DMS79 (cell line): ENCODE measurements around the gene TREML4.
"Not testable (repeated sequence)": the region's sequence is repeated elsewhere in the genome, so short reads cannot be mapped to it uniquely, and the experiment has no call there.

Experiments
- DNase-seq: peaks from one replicate; lab custom pipeline; 2025; lab: John Stamatoyannopoulos, UW

Gene TREML4, protein sequence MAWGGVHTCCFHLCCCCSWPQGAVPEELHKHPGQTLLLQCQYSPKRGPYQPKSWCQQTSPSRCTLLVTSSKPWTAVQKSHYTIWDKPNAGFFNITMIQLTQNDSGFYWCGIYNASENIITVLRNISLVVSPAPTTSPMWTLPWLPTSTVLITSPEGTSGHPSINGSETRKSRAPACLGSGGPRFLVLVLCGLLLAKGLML

DNA sequence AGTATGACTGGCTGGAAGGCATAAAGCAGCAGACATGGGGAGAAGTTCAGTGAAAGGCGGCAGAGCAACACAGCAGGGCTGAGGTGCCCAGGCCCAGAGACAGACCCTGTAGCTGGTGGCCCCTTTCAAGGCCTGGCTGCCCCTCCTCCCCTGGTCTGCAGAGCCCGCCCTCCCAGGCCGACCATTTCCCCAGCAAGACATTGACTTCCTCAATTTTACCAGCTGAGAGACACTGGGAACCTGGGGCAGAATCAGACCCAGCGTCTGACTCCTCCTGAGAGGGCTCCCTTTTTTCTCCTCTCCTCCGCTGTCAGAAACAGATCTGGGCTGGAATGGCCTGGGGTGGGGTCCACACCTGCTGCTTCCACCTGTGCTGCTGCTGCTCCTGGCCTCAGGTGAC is at the start of gene TREML4:
Gene TREML4 (plus strand): TSS at position 254 of the 400 bp plus-strand sequence. CDS start 79 bp downstream, at position 333.
- no peak for DNase-seq

DNA sequence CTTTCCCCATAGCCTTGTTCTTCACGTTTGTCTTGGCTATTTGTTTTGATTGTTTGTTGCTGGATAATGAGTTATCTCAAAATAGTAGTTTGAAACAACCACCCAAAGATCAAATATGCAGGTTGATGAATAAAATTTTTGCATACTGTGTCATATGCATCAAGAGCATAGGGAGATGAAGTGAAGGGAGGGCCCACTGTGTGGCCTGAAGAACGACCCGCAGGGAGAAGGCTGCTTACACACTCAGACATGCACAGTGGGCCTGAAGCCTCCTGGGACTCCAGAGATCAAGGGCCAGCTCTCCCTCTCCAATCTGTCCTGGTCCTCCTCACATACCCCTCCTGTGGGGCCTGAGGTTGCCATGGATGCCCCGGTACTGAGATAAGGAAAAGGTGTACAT is 49.0 kb upstream of the TREML4 start:
- no peak for DNase-seq

DNA sequence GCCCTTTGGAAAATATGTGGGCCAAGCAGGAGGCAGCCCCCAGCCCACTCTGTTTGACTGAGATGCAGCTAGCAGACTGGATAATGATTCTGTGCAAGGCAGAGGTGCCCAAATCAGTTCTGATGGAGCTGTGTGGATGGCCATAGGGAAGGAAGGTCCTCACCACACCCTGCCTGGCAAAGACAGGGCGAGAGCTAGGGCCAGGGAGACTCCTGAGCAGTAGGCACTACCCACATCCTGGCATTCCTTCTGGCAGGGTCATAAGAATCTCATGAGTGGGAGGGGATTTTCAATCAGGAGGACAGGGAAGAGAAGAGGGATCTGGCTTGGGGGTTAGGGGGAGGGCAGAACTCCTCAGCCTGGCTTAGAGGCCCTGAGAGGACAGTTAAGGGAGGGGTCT is 46.6 kb upstream of the TREML4 start:
- DNase-seq = no peak

DNA sequence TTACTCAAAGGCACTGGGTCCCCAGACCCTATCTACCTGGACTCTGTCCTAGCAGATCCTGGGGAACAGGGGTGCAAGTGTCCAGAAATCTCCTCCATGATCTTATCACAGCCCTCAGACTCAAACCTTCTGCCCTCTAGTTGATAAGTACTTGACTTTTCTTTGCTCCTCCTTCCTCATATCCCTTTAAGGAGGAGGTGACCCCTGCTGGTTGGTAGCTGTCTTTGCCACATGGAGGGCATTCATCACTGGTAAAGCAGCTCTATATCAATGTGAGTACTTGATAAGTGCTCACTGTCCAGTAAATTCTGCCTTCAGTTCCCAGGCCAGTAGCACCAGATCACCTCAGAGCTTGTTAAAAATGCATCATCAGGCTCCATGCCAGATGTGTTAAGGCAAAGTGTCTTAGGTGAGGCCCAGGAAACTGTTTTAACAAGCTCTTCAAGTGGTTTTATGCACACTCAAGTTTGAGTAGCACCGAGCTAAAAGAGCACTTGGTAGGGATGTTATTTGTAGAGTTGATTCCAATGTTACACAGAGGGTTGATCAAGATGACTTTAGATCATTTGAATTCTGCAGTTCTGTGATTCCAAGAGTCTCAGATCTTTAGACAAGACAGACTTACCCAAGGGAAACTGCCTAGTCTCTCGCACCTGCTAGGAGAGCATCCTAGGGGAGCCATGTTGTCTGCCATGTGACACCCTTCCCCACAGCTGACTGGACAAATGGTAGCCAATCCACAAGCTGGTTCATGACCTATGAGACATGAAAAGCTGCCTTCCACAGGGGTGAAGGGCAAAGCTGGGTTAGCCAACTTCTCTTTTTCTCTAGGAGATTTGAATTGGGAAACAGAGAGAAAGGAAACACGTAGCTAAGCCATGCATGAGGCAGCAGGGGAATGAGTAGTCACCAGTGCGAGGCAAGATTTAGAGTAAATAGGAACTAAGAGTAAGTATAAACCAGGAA is 45.8 kb upstream of the TREML4 start:
- DNase-seq = peak; percentile 98

DNA sequence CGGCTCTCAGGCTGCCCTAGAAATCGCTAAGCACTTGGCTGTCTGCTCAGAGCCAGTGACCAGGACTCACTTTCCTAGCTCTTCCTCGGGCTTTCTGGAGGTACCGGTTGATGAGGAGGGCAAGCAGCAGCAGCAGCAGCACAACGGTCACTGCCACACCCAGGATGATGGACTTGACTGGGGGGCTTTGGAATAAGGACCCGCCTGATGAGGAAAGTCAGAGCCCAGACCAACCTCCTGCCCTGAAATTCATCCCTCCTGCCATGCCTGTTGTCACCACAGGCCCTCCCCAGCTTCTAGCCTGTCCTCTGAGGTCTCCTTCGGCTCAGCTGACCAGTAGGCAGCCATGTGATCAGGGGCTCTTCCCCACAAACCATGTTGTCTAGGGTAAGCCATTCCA is 43.4 kb upstream of the TREML4 start:
- DNase-seq = no peak

DNA sequence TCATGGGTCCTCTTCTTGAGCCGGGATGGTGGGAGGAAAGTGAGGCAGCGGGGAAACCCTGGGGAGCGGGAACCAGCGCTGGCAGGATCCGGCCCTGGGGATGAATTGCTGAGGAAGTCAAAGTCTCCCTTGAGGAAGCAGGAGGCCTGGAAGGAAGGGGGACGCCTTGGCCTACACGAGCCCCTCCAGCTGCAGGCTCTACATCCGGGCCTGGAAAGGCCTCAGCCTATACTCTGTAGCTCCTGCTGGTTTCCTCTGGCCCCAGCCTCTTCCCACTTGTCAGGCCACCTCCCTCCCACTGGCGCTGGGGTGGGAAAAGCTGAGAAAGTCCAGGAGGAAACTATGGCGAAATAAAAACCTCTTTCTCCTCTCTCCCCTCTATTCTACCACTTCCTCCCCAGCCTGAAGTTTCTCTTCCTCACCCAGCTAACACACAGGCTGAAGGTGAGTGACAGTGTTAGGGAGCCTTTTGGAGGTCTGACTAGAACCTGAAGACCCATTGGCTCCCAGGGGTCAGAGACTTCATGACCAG is 42.1 kb upstream of the TREML4 start:
- DNase-seq = no peak

DNA sequence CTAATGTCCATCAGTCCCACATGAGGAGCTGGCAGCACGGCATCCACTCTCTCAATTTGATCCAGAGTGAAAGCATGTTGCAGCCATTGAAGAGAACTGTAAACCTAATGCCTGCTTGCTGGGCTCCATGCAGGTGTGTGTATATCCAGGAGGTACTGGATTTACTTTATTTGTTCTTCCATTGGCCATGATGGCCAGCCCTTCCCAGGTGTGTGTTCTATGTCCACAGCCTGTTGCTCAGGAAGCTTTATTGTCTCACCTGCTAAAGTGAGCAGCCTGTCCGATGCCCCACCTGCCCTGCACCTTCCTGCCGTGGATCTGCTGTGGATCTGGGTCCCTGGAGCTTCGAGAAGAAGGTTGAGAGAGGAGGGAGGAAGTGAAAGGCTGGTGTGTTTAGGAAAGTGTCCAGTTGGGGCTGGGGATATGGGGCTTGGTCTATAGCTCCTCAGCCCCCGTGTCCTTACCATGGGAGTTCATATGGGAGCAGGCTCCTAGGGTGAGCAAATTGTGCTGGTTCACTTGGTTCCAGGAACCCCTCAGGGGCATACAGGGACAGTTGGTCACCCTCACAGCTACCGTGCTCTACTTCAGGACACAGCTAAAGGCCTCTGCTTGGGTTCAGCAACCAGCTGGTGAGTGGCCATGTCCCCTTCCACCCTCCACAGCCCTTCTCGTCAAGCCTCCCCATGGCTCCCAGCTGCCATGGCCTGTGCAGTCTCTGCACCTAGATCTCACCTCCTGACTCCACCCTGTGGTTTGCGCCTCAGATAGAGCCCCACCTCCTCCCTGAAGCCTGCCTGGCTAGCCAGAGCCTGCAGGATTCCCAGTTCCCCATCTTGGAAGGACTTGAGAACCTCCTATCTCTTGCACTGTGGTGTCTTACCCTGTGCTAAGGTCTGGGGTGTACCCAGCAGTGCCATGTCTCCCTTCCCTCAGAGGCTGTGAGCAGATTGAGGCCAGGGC is 39.9 kb upstream of the TREML4 start:
- no peak for DNase-seq

DNA sequence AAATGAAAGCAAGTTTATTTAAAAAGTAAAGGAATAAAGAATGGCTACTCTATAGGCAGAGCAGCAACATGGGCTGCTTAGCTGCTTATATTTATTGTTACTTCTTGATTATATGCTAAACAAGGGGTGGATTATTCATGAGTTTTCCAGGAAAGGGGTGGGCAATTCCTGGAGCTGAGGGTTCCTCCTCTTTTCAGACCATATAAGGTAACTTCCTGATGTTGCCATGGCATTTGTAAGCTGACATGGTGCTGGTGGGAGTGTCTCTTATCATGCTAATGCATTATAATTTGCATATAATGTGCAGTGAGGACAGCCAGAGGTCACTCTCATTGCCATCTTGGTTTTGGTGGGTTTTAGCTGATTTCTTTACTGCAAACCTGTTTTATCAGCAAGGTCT is 39.1 kb upstream of the TREML4 start:
- DNase-seq = not testable (repeated sequence)

DNA sequence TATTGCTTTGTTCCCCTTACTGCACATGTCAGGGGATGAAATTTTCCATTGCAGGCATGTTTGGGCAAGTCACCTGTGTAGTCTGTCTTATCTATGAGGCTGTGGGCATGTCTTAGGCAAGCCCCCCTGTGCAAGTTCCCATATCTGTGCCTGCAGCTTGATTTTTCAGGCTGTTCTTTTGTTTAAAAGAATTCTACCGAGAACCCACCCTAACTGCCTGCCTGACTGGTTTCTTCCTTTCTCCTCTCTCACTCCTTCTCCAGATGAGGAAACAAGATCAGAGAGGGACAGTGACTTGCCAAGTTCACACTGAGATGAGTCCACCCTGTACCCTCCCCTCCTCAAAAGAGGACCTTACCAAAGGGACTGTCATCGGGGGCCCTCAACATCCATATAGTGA is 38.2 kb upstream of the TREML4 start:
- DNase-seq = no peak

DNA sequence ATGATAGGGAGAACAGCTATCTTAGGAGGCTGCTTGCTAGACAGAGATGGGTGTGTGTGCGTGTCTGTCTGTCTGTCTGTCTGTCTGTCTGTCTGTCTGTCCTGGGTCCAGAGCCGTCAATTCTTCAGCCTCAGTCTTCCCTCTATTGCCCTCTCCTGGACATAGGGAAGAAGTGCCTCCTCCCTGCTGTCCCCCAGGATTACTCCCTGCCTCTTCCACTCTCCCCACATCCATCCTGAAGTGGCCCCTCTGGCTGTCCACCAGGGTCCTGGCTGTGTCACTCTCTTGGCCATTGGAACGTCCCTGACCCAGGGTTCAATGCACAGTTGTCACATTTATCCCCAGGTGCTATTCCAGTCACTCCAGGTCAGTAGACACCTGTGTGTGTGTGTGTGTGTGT is 37.4 kb upstream of the TREML4 start:
- no peak for DNase-seq

DNA sequence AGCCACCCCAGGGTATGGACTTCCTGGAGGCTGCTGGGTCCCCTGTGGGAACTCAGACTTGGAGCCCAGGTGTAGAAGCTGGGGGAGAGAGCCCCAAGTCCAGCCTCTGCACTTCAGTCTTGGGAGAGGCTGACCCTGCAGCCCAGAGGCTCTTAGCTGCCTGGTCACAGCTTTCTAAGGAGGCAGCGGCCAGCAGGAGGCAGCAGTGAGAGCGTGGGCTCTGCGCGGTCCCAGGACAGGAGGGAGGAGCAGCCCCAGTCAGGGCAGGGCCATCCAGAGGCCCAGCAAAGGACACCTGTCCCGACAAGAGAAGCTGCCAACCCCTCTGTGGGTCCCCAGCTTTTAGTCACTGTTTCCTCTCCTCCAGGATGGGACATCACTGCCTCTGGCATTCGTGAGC is 36.6 kb upstream of the TREML4 start:
- no peak for DNase-seq

DNA sequence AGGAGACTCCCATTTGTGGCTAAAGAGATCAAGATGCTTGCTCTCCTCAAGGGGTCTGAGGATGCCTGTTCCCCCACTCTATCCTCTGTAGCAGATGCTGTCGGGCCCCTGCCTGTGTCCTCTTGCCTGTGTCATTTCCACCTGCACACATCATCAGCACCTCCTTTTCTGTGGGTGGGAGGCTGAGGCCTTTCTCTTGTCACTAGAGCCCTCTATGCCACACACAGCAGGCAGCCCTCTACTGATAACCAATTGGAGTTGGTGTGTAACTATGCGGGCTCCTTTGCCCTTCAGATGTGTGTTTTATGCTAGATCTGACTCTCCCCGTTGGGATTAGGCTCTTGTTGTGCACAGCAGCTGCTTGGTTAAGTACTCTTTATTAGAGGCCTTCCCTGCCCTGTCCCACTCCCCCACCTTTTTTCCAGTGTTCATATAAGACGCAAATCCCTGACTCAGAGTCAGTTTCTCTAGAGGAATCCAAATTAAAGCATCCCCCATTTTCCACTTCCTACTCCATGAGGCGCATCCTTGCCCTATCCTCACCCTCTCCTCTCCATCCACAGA is 34.9 kb upstream of the TREML4 start:
- no peak for DNase-seq

DNA sequence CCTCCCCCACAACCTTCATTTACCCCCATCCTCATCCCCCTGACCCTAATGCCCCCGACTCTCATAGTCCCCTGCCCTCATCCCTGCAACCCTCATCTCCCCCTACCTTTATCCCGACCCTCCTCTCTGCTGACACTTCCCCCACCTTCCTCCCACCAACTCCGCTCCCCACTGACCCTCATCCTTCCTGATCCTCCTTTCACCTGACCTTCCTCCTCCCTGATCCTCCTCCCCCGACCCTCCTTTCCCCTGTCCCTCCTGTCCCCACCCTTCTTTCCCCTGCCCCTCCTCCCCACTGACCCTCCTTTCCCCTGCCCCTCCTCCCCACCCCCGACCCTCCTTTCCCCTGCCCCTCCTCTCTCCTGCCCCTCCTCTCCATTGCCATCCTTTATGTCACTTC is 34.3 kb upstream of the TREML4 start:
- no peak for DNase-seq

DNA sequence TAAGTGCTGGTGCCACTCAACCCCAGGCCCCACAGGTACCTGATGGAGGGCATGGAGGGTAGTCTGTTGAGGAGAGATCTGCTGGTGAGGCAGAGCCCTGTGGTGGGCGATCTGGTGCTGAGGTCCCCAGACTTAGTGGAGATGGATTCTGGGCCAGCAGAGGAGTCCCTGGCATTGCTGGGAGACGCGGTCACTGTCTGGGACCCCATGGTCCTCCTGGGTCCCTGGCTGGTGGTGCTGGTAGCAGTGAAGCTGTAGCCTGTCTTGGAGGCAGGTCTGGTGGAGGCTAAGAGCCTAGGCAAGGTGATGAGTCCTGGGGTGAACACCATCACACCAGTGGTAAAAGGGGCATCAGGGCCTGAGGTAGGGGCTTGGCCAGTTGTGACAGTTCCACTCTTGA is 33.8 kb upstream of the TREML4 start:
- no peak for DNase-seq

DNA sequence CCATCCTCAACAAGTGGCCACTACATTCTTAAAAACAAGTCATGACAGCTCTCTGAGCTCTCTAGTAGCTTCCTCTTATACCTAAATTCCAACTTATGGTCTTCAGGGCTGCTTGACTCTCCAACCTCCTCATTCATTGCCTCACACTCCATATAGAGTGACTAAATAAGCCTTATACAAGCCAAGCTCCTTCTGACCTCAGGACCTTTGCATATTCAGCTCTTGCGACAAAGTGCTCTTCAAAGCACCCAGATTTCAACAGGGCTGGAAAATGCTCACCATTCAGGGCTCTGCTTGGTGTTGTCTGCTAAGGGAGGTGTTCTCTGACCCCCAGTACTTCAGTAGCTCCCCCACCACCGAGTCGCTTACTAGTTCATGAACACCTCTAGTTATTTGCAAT is 30.9 kb upstream of the TREML4 start:
- no peak for DNase-seq

DNA sequence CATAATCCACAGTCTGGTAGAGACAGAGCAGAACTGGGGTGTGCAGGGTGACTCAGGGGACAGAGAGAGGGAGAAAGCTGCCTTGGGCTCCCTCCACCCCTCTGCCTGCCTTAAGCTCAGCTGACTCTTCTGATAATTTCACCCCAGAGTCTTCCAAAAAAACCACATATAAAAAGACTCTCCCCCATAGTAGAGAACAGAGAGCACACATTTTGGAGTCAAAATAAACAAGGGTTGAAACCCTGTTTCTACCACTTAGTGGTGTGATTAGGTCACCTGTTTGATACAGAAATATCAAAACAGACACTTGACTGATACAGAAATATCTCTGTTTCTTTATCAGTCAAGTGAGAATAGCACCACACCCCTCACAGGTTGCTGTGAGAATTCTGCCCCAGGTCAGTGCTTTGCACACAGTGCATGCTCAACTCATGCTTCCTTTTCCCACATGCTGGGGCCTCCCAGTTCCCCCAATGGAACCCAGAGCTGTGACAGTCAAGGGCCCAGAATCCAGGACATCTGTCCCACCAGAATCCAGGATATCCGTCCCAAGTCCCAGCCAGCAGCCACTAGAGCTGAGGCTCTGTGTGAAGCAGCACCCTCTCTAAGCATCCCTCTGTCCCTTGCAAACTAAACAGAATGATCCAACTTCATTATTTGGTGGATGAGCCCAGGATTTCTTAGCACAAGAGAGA is 28.4 kb upstream of the TREML4 start:
- DNase-seq = no peak

DNA sequence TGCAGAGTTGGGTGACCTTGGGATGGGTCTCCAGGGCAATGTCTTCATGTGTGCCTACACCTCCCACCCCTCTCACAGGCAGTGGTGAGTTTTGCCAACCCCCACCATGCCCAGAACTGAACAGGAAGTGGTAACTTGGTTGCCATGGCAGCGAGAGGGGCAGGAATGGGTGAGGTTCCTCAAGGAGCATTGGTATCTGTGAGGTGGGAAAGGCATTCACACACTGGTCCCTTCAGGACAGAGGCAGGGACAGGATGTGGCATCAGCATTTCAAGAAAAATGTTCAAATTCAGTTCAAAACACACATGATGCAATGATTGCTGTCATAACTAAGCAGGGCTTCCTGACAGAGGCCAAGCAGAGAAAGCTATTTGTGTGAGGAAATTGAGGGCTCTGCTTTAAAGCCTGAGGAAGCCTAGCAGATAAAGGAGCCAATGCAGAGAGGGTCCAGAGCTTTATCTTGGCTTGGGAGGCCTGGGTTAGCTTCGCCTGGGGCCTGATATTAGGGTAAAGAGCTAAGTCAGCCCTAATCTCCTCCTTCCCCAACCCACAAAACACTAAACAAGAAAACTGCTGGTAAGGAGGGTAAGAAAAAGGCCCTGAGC is 27.8 kb upstream of the TREML4 start:
- DNase-seq = peak; percentile 9

DNA sequence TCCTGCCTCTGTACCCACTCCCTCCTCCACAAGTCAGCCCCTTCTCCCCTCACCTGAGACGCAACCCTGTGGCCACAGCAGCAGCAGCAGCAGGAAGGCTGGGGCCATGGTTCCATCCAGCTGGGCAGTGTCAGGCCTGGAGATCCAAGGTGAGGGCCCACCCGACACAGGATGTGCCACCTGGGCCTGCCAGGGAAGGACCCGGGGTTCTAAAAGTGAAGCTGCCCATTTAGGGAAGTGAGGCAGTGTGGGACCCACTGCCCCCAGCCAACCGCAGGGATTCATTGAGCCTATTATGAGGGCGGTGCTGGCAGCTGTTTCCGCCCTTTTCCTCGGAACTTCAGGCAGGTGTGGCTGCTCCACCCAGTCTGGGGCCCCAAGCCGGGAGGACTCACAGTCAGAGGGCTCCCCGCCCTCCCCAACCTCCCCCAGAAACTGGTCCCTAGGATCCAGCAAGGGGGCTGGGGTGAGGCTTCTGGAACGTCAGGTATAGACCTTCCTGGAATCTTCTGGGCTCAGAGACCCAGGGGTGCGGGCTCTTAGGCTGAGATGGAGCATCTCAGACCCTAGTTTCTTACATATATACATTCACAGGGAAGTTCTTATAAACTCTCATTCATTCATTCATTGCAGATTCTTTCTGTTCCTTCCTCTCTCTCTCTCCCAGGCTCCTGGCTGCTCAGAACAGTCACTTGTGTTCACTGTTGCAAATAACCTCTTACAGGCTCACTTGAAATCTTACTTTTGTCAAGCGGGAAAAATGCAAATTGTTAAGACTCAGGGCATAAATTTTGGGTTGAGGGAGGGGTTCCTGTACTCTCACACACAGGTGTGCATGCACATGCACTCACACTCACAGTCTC is 27.0 kb upstream of the TREML4 start, which contains the start of gene TREML2:
Gene TREML2 (minus strand): TSS at position 249 of the 863 bp plus-strand sequence. CDS start 141 bp downstream, at position 108.
- no peak for DNase-seq

DNA sequence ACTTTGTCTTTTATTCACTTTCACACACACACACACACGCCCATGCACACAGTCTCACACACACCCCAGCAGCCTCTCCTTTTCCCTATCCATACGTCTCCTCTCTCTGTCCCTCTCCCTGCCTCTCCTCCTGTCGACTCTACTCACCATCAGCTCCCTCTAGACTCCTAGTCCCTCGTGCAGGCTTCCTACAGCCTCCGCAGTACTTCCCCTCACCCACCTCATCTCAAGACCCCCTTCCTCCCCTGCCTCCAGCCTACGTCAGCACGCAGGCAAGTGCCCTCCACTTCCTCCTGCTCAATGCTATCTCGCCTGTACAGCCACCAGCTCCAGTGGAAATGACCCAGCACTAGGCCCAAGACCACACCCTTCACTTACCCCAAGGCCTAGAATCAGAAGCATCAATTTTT is 26.4 kb upstream of the TREML4 start:
- DNase-seq = no peak
